Caki2 (cell line): ENCODE data around the gene MYOF. TPM values are rescaled to one million over a fixed set of nuclear protein-coding genes. Genes with fewer than 3 reads are reported as not detected.
"Not testable (repeated sequence)": the region's sequence is repeated elsewhere in the genome, so short reads cannot be mapped to it uniquely, and the experiment has no call there.

ENCODE experiments used
- DNase-seq: peaks from one replicate; pipeline ENCODE4 v3.0.0-alpha.2; 2015; ENCODE audit warnings: low read depth
- in situ Hi-C: cut with HindIII; loops from 2 replicates; pipeline ENCODE4 v1.10.0; 2016; ENCODE audit warnings: low sequenced_read_pairs, low pct_unique_long_range_greater_than_20kb, mixed read lengths
- total RNA-seq: library from RNA; depleted of rRNA; stranded (reverse); fragments of >200 nt; shearing (Covaris generic); gene quantifications from 2 replicates; pipeline ENCODE4 v1.2.3, GENCODE V29; 2014; ENCODE audit warnings: low replicate concordance

The MYOF gene
- total RNA-seq, 1 experiment from 2014 or later, result 83.1 TPM

DNA sequence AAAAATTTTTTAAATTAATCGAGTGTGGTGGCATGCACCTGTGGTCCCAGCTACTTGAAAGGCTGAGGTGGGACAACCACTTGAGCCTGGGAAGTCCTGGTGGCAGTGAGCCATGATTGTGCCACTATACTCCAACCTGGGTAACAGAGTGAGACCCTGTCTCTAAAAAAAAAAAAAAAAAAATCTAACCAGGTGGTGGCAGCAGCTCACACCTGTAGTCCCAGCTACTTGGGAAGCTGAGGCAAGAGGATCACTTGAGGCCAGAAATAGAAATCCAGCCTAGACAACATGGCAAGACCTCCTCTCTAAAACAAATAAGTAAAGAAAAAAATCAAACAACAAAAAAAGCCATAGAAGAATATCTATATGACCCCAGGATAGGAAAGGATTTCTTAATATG lies 3.6 kb upstream of the MYOF start:
- no peak for DNase-seq
- in situ Hi-C loops, result no loop called here

- in situ Hi-C loops, result no loop called here
- peak; percentile 48 for DNase-seq
Observed at GRCh38 chr10:93481637-93482144, 443 bp downstream of the MYOF start.

DNA sequence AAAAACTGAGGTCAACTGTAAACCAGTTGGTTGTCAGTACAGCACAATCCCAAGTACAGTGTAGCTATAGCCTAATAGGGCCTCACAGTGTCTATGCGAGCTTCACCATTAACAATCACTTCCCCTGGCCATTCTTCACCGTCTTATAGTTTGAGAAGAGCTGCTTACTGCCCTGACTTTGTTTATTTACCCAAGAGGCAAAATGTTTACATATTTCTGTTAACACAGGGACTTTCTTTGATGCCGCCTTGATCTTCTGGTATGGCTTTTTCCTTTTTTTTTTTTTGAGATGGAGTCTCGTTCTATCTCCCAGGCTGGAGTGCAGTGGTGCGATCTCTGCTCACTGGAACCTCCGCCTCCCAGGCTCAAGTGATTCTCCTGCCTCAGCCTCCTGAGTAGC lies 3.3 kb downstream of the MYOF start:
- in situ Hi-C loops, result no loop called here
- DNase-seq, result no peak

DNA sequence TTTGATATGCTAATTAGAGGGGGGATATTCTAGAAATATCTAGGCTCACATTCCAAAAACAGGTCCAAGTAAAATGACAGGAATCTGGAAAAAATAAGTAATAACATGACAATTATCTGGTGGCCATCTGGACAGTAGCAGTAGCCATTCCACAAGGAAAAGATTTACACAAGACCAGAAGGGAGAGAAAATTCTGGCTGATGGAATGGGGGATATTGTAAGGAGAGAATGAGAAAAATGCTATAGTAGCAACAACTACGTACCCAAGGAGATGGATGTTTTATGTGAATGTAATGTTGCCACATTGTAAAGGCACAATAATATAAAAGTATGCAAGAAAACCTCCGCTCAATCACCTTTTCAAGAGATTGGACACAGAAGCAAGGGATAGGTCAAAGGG lies 5.4 kb downstream of the MYOF start:
- in situ Hi-C loops, result no loop called here
- no peak for DNase-seq

DNA sequence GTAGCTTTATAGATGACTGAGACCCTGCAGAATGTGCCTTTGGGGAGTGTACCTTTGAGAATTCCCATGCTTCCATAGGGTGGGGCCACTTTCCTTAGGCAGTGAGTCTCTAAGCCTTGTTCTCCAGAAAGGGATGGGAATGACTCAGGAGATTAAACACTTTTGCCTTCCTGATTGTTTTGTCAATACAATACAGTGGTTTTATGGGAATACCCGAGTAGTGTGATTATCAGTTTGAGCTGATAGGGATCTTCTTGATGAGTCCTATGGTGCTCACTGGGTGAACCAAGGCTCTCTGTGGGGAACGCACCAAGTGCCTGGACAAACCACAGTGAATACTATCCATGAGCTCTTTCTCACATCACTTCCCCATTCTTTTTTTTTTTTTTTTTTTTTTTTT lies 6.3 kb downstream of the MYOF start:
- in situ Hi-C loops, result no loop called here

DNA sequence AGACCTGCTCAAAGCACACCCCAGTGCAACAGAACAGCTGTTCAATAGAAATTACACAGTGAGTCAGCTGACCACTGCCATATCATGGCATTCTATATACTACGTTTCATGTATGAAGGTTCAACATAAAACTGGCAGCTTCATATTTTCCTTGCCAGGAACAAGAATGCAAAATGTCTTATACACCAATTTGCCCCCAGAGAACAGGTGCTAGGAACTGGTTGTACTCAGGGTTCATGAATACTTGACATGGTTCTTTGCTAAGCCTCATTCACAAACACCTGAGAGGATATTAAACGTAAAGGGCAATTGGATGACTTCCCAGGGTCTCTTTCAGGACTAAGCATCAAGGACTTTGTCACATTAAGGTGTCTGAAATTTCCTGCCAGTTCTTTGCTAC lies 6.9 kb downstream of the MYOF start:
- in situ Hi-C loops, result no loop called here
- DNase-seq, result no peak

More for the DNA sequence above, 6.3 kb downstream of the MYOF start:
- DNase-seq, result peak; percentile 93

GRCh38 chr10:93473804-93474472 lies 8.2 kb downstream of the MYOF start:
- DNase-seq, result no peak
- in situ Hi-C loops, result no loop called here

DNA sequence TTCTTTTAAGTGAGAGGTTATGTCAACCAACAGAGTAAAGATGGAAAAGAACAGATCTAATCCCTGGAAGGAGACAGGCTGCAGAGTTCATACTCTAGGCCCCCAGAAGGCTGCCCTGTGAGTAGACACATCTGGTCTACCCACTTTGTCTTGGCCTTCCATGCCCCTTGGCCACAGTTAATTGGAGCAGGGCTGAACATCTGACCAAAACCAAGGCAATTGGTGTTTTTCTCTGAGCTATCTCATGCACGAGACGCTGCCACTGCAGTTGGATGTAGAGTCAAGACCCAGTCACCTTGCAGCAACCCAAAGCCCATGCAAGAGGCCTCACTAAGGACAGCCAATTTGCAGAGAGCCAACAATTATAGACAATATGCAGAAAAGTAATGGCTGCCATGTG lies 9.0 kb downstream of the MYOF start:
- in situ Hi-C loops, result no loop called here

GRCh38 chr10:93471110-93471651 lies 11.0 kb downstream of the MYOF start:
- in situ Hi-C loops, result no loop called here
- DNase-seq, result peak; percentile 96

More for the DNA sequence above, 9.0 kb downstream of the MYOF start:
- no peak for DNase-seq

GRCh38 chr10:93469454-93469853 lies 12.7 kb downstream of the MYOF start:
- DNase-seq, result no peak
- in situ Hi-C loops, result no loop called here

DNA sequence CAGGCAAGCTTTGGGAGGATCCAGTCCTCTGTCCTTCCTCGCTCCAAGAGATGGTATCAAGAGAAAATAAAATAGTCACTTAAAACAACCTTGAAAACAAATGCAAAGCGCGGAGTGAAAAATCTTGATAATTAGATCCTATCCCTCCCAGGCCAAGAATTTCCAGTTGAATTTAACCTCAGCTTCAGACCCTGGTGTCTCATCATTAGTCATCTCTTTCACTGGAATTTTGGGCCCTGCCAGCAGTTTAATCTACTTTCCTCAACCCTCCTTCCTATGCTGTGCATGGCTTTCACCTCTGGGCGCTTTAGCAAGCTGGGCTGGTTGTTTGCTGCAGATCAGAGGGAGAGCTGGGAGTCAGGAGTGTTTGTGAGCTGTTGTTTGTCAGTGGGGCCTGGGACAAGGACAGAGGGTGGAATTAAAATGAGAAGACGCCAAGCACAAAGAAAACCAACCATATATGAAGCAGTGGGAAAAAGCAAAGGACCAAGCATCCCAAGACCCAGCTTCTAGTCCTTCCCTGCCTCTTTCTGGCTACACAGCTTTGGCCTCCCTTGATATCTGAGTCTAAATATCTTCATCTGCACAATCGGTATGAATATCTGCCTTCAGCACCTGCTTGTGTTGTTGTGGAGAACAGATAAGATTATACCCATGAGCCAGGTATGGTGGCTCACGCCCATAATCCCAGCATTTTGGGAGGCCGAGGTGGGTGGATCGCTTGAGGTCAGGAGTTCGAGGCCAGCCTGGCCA lies 13.5 kb downstream of the MYOF start:
- in situ Hi-C loops, result no loop called here
- DNase-seq, result peak; percentile 88

- in situ Hi-C loops, DNase-seq: not testable (repeated sequence)
Observed at GRCh38 chr10:93467635-93468034, 14.5 kb downstream of the MYOF start.

GRCh38 chr10:93465806-93466675 lies 16.1 kb downstream of the MYOF start:
- in situ Hi-C loops, result no loop called here
- peak; percentile 97 for DNase-seq

- in situ Hi-C loops, result no loop called here
- DNase-seq, result no peak
Observed at GRCh38 chr10:93464776-93465388, 17.3 kb downstream of the MYOF start.

GRCh38 chr10:93463723-93464476 lies 18.2 kb downstream of the MYOF start:
- no peak for DNase-seq
- in situ Hi-C loops, result no loop called here

GRCh38 chr10:93462881-93463280 lies 19.3 kb downstream of the MYOF start:
- DNase-seq, result no peak
- in situ Hi-C loops, result no loop called here

DNA sequence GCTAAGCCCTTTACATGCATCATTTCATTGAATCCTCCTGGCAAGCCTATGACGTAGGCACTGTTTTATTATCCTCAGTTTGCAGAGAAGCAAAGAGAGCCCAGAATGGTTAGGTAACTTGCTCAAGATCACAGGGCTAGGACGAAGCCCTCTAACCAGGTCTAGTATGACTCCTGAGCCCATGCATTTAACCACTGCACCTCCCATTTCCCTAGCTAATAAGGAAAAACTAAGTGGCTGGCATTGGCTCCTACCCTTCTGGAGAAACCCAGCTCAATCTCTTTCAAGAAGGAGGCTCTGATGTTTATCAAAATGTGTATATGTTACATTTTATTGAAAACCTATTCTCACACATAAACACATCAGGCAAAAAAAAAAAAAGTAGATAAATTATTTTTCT lies 19.8 kb downstream of the MYOF start:
- in situ Hi-C loops, result no loop called here
- no peak for DNase-seq
